GM06990 (cell line): ENCODE results near the gene ATP5ME.
A peak's percentile ranks its signal among the peaks of the same experiment; 100 is the strongest.
"Not testable (repeated sequence)": the region's sequence is repeated elsewhere in the genome, so short reads cannot be mapped to it uniquely, and the experiment has no call there.

Experiments used
- DNase-seq: peaks from one replicate; pipeline ENCODE4 v3.0.0-alpha.2; 2011; ENCODE audit not compliant: insufficient read length; ENCODE audit errors: extremely low read depth
- H3K27me3 ChIP-seq: replicated peaks from 2 replicates; pipeline ENCODE4 v1.6.0; 2011; ENCODE audit warnings: low read length; ENCODE audit not compliant: control insufficient read depth, insufficient read depth
- H3K36me3 ChIP-seq: 2 replicates; pipeline ENCODE4 v1.5.1; 2011; ENCODE audit warnings: low read length; ENCODE audit not compliant: control insufficient read depth, insufficient read depth
- H3K4me3 ChIP-seq: replicated peaks from 2 replicates; pipeline ENCODE4 v1.5.1; 2011; ENCODE audit warnings: low read depth, mild to moderate bottlenecking, control low read depth, low read length
- TF ChIP-seq, protein P1 (sequence below): IDR thresholded peaks from 2 replicates; pipeline ENCODE4 v1.5.1; 2011; ENCODE audit warnings: low read length, control low read depth, mild to moderate bottlenecking, inconsistent platforms; ENCODE audit not compliant: insufficient read depth, poor library complexity, severe bottlenecking

Gene ATP5ME

DNA sequence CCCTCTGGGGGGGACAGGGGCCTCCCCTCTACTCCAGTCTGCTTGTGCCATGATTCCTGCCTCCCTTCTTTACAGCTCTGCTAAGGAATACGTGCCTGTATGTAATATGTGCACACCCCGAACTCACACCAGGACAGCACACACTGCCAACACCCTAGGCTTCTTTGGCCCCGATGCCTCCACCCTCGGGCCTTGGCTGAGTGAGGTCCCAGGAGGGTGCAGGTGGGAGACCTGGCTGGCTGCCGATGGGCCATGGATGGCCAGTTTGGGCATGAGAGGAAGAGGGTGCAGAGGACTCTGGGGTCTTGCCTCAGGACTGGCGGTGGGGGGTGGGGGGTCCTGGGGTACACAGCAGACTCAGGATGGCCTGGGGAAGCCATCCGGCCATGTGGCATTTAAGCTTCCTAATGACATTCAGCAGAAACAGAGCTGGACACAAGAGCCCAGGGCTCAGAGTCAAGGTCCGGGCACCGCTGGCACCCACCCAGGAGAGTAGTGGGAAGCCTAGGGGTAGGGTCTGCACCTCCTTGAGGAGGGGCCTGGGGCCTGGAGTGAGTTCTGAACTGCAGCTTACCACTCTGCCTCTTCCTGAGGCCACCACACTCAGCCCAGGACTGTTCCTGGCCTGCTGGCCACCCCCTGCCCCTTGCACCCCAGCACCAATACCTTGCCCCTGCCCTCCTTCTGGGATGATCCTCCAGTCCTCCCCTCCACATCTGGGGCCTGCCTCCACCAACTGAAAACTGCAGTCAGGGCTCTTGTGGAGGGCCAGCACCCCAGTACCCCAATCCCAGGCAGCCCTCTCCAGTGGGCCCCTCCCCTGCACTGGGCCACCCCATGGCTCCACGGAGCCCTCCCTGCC lies 29.5 kb upstream of the ATP5ME start:
- Histone ChIP-seq H3K36me3 (no peaks in the 10 kb centered on the region; the same call in 1 of the 2 replicates), H3K4me3 (no peak overlapping the region), H3K27me3 (no peaks in the 10 kb centered on the region)
- DNase-seq = no peak
- TF ChIP-seq, protein P1, sequence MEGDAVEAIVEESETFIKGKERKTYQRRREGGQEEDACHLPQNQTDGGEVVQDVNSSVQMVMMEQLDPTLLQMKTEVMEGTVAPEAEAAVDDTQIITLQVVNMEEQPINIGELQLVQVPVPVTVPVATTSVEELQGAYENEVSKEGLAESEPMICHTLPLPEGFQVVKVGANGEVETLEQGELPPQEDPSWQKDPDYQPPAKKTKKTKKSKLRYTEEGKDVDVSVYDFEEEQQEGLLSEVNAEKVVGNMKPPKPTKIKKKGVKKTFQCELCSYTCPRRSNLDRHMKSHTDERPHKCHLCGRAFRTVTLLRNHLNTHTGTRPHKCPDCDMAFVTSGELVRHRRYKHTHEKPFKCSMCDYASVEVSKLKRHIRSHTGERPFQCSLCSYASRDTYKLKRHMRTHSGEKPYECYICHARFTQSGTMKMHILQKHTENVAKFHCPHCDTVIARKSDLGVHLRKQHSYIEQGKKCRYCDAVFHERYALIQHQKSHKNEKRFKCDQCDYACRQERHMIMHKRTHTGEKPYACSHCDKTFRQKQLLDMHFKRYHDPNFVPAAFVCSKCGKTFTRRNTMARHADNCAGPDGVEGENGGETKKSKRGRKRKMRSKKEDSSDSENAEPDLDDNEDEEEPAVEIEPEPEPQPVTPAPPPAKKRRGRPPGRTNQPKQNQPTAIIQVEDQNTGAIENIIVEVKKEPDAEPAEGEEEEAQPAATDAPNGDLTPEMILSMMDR = no peak

DNA sequence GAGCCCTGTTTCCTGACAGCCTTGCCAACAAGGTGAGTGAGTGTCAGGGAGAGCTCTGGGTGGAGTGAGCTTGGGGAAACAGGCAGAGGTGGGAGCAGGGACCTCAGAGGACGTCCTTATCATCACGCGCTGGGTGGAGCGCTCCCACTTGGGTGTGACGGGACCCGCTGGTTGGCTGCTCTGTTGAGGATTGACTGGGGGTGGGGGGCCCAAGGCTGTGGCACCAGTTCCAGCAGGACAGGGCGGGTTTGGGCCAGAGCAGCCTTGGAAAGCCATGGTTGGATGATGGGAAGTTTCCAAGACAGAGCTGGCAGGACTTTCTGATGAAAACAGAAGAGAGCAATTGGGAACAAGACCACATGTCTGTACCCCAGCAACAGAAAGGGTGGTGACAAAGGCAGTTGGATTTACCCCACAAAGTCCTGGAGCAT lies 28.6 kb upstream of the ATP5ME start:
- DNase-seq = no peak
- TF ChIP-seq, protein P1 = no peak
- no peaks in the 10 kb centered on the region for H3K36me3 ChIP-seq
- H3K4me3 ChIP-seq = no peak overlapping the region
- no peaks in the 10 kb centered on the region for H3K27me3 ChIP-seq

- TF ChIP-seq, protein P1 = no peak
- DNase-seq = no peak
- H3K36me3 ChIP-seq = no peaks in the 10 kb centered on the region
- no peaks in the 10 kb centered on the region for H3K27me3 ChIP-seq
- H3K4me3 ChIP-seq = no peak overlapping the region
These were observed 26.6 kb upstream of the ATP5ME start for GRCh38 chr4:700587-701264.

GRCh38 chr4:699816-700580 lies 25.9 kb upstream of the ATP5ME start:
- H3K4me3 ChIP-seq = peak overlapping the region; percentile 20; the same call in 1 of the 2 replicates

GRCh38 chr4:694341-694940 lies 20.4 kb upstream of the ATP5ME start:
- H3K4me3 ChIP-seq, H3K36me3 ChIP-seq, H3K27me3 ChIP-seq, DNase-seq: not testable (repeated sequence)

More at GRCh38 chr4:699816-700580, 25.9 kb upstream of the ATP5ME start:
- no peak for DNase-seq
- no peaks in the 10 kb centered on the region for H3K36me3 ChIP-seq
- H3K27me3 ChIP-seq = no peaks in the 10 kb centered on the region
- TF ChIP-seq, protein P1 = no peak
